ENCODE measurements around the gene POC1A. TPM values are rescaled to one million over a fixed set of nuclear protein-coding genes. Genes with fewer than 3 reads are reported as not detected.

Gene POC1A
- polyA plus RNA-seq, 1 donor (not counting 4 experiments of a cell fraction or from before 2014, with no cell fraction given), result 11.5 TPM

DNA sequence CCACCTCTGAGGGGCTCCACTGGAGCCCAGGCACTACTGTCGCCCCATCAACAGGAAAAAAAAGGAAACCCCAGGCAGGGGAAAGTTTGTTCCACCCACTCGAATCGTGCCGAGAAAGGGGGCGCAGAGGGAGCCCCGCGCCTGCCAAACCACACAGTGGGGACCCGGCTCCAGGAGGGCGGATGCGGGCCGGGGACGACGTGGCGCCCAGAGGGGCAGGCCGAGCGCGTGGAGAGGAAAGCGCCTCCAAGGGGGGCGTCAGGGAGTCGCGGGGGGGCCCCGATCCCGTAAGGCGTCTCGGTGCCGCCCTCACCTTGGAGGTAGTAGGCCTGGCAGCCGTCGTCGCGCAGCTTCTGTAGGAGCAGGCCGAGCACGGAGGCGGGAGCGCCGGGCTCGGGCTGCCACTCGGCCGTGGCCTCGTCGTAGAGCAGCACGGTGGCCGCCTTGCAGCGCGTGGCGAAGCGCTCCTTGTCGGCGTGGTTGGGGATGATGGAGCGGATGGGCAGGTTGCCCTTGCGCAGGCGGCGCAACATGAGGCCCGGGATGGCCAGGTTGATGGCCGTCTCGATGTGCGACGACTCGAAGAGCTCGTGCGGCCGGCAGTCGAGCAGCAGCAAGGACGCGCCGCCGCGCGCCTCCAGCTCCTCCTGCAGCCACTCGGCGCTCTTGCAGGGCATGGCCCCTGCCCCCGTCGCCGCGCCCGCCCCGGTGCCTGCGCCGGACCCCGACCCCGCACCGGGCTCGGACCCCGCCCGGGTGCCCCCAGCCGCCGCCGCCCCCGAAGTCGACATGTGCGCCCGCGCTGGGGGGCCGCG is 98.5 kb downstream of the POC1A start:
- Histone ChIP-seq H3K9me1 (ENCODE audit: control insufficient read depth, extremely low read depth, insufficient read depth, low read length) (peaks cover 2% of the 10 kb centered on the region), H3K79me2 (ENCODE audit: control insufficient read depth, insufficient read depth, low read length) (peaks cover 58% of the 10 kb centered on the region), H3K27ac (ENCODE audit: control insufficient read depth, insufficient read depth, low read length) (peak overlapping the region; percentile 99), H4K20me1 (ENCODE audit: control insufficient read depth, extremely low read depth, insufficient read depth, low read length) (peaks cover 2% of the 10 kb centered on the region), H2AFZ (ENCODE audit: control insufficient read depth, low read length) (no peak overlapping the region), H3K36me3 (ENCODE audit: control insufficient read depth in 2 of 2, extremely low read depth in 1 of 2, insufficient read depth in 2 of 2, low read length in 2 of 2) (peaks cover 33 to 36% of the 10 kb centered on the region in 2 experiments), H3K4me1 (ENCODE audit: control insufficient read depth, extremely low read depth, insufficient read depth, low read length) (peaks cover 58% of the 10 kb centered on the region), H3K9ac (ENCODE audit: control insufficient read depth, extremely low read depth, insufficient read depth, low read length) (peak overlapping the region; percentile 99), H3K9me3 (ENCODE audit: control insufficient read depth, low read depth, low read length) (no peaks in the 10 kb centered on the region), H3K27me3 (ENCODE audit: control insufficient read depth, extremely low read depth, insufficient read depth, low read length) (no peaks in the 10 kb centered on the region), H3K4me3 (ENCODE audit: control insufficient read depth in 2 of 3, extremely low read depth in 1 of 3, insufficient read depth in 2 of 3, low read depth in 1 of 3, low read length in 3 of 3) (peak overlapping the region; percentile 90 to 97 (median 95)), H3K4me2 (ENCODE audit: control insufficient read depth, extremely low read depth, insufficient read depth, low read depth, low read length) (peak overlapping the region; percentile 42)
- no peak for TF ChIP-seq EZH2 (IDR thresholded peaks at IDR 0.05; ENCODE audit: low read length)
- TF ChIP-seq, protein P1, sequence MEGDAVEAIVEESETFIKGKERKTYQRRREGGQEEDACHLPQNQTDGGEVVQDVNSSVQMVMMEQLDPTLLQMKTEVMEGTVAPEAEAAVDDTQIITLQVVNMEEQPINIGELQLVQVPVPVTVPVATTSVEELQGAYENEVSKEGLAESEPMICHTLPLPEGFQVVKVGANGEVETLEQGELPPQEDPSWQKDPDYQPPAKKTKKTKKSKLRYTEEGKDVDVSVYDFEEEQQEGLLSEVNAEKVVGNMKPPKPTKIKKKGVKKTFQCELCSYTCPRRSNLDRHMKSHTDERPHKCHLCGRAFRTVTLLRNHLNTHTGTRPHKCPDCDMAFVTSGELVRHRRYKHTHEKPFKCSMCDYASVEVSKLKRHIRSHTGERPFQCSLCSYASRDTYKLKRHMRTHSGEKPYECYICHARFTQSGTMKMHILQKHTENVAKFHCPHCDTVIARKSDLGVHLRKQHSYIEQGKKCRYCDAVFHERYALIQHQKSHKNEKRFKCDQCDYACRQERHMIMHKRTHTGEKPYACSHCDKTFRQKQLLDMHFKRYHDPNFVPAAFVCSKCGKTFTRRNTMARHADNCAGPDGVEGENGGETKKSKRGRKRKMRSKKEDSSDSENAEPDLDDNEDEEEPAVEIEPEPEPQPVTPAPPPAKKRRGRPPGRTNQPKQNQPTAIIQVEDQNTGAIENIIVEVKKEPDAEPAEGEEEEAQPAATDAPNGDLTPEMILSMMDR (optimal IDR thresholded peaks at IDR 0.05 in 1 of 3, IDR thresholded peaks at IDR 0.05 in 1 of 3, conservative IDR thresholded peaks at IDR 0.05 in 1 of 3; ENCODE audit: extremely low read depth in 1 of 3, insufficient read depth in 2 of 3, low read length in 3 of 3), result peak in 1 of 3 experiments; percentile 20
- FAIRE-seq, result no peak
- dilution Hi-C loops (cut with MboI; ENCODE audit: extremely low pct_ligation_motif_present, low sequenced_read_pairs), result no loop called here
- no peak for DNase-seq (ENCODE audit: low read depth, low spot score)

GRCh38 chr3:52054661-52055511 is 99.3 kb downstream of the POC1A start:
- dilution Hi-C loops (cut with MboI; ENCODE audit: extremely low pct_ligation_motif_present, low sequenced_read_pairs), result no loop called here

More at GRCh38 chr3:52054661-52055511, 99.3 kb downstream of the POC1A start:
- H3K79me2 ChIP-seq (ENCODE audit: control insufficient read depth, insufficient read depth, low read length), result peaks cover 66% of the 10 kb centered on the region
- H3K4me2 ChIP-seq (ENCODE audit: control insufficient read depth, extremely low read depth, insufficient read depth, low read depth, low read length), result peak overlapping the region; percentile 100
- H4K20me1 ChIP-seq (ENCODE audit: control insufficient read depth, extremely low read depth, insufficient read depth, low read length), result peaks cover 2% of the 10 kb centered on the region
- no peaks in the 10 kb centered on the region for H3K9me3 ChIP-seq (ENCODE audit: control insufficient read depth, low read depth, low read length)
- no peaks in the 10 kb centered on the region for H3K9me1 ChIP-seq (ENCODE audit: control insufficient read depth, extremely low read depth, insufficient read depth, low read length)
- TF ChIP-seq, protein P1 (optimal IDR thresholded peaks at IDR 0.05 in 1 of 3, IDR thresholded peaks at IDR 0.05 in 1 of 3, conservative IDR thresholded peaks at IDR 0.05 in 1 of 3; ENCODE audit: extremely low read depth in 1 of 3, insufficient read depth in 2 of 3, low read length in 3 of 3), result peak in 1 of 3 experiments; percentile 9
- TF ChIP-seq EZH2 (IDR thresholded peaks at IDR 0.05; ENCODE audit: low read length), result no peak
- peaks cover 39 to 40% of the 10 kb centered on the region in 2 experiments for H3K36me3 ChIP-seq (ENCODE audit: control insufficient read depth in 2 of 2, extremely low read depth in 1 of 2, insufficient read depth in 2 of 2, low read length in 2 of 2)
- no peaks in the 10 kb centered on the region for H3K27me3 ChIP-seq (ENCODE audit: control insufficient read depth, extremely low read depth, insufficient read depth, low read length)
- H2AFZ ChIP-seq (ENCODE audit: control insufficient read depth, low read length), result no peak overlapping the region
- peak overlapping the region; percentile 99 for H3K27ac ChIP-seq (ENCODE audit: control insufficient read depth, insufficient read depth, low read length)
- peak overlapping the region; percentile 99 for H3K9ac ChIP-seq (ENCODE audit: control insufficient read depth, extremely low read depth, insufficient read depth, low read length)
- DNase-seq (ENCODE audit: low read depth, low spot score) (no peak), FAIRE-seq (no peak)
- H3K4me1 ChIP-seq (ENCODE audit: control insufficient read depth, extremely low read depth, insufficient read depth, low read length), result peaks cover 58% of the 10 kb centered on the region
- H3K4me3 ChIP-seq (ENCODE audit: control insufficient read depth in 2 of 3, extremely low read depth in 1 of 3, insufficient read depth in 2 of 3, low read depth in 1 of 3, low read length in 3 of 3), result peak overlapping the region; percentile 90 to 97 (median 95)

Measured in keratinocyte (primary cell).